Measurements from ENCODE around the gene CD109.

The CD109 gene

DNA sequence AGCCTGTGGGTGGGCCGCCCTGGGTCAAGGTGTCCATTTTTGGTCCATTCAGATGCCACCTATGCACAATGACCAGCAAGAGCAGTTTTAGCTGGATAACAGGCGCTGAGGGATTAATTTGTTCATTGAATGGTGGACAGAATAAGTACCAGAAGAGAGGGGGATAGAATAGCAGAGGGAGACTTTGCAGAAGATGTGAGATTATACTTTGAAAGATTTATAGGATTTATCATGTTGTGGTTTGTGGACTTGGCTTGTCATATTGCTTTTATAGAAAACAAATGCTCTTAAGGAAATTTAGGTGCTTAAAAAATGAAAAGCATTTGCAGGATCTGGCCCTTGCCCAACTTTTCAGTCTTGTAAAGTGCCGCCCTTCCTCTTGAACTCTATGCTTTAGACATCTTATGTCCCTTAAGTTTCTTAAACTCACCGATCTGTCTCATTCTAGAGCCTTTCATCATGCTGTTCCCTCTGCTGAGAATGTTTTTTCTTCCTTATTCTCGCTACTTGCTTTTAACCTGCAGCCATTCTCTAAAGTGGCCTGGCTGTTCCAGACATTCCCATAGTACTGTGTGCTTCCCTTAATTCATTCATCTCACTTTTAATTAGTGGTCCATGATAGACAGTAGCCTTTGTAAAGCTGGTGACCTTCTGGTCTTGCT, 42.5 kb downstream of the CD109 start:
- no peak for TF ChIP-seq POLR2A (IDR thresholded peaks at IDR 0.05; ENCODE audit: extremely low read depth, insufficient read length)
- TF ChIP-seq, protein P1, sequence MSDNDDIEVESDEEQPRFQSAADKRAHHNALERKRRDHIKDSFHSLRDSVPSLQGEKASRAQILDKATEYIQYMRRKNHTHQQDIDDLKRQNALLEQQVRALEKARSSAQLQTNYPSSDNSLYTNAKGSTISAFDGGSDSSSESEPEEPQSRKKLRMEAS (IDR thresholded peaks at IDR 0.05; ENCODE audit: low read depth, low read length) = no peak
- TF ChIP-seq MYC (IDR thresholded peaks at IDR 0.05; ENCODE audit: low read depth, low read length) = no peak
- TF ChIP-seq, protein P2, sequence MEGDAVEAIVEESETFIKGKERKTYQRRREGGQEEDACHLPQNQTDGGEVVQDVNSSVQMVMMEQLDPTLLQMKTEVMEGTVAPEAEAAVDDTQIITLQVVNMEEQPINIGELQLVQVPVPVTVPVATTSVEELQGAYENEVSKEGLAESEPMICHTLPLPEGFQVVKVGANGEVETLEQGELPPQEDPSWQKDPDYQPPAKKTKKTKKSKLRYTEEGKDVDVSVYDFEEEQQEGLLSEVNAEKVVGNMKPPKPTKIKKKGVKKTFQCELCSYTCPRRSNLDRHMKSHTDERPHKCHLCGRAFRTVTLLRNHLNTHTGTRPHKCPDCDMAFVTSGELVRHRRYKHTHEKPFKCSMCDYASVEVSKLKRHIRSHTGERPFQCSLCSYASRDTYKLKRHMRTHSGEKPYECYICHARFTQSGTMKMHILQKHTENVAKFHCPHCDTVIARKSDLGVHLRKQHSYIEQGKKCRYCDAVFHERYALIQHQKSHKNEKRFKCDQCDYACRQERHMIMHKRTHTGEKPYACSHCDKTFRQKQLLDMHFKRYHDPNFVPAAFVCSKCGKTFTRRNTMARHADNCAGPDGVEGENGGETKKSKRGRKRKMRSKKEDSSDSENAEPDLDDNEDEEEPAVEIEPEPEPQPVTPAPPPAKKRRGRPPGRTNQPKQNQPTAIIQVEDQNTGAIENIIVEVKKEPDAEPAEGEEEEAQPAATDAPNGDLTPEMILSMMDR (IDR thresholded peaks at IDR 0.05; ENCODE audit: low read depth, low read length) = no peak
- no peak overlapping the region for H3K4me3 ChIP-seq (ENCODE audit: low read depth, low read length)
- DNase-seq (ENCODE audit: low read depth) = no peak

DNA sequence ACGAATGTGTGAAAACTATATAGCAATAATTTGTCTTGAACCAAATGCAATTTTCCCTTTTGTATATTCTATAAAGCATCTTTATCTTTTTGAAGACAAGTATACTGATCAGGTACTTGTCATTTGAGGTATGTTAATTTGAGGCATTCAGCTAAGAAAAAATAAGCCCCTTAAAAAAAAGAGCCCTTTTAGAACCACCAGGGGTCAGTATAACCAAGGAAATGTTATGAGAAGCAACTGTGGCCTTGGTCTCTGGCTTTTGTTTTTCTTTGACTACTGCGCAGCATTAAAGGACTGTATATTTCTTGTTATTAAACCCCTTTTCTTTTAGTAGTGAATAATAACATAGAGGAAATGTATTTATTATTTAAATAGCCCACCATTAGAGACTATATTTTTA, 43.1 kb downstream of the CD109 start:
- no peak overlapping the region for H3K4me3 ChIP-seq (ENCODE audit: low read depth, low read length)
- peak; percentile 71 for DNase-seq (ENCODE audit: low read depth)
- TF ChIP-seq, protein P1 (IDR thresholded peaks at IDR 0.05; ENCODE audit: low read depth, low read length) = no peak
- TF ChIP-seq, protein P2 (IDR thresholded peaks at IDR 0.05; ENCODE audit: low read depth, low read length) = peak; percentile 61

GRCh38 chr6:73742433-73742832, 46.4 kb downstream of the CD109 start:
- no peak for DNase-seq (ENCODE audit: low read depth)
- H3K4me3 ChIP-seq (ENCODE audit: low read depth, low read length) = no peak overlapping the region
- TF ChIP-seq, protein P2 (IDR thresholded peaks at IDR 0.05; ENCODE audit: low read depth, low read length) = no peak
- TF ChIP-seq POLR2A (IDR thresholded peaks at IDR 0.05; ENCODE audit: extremely low read depth, insufficient read length) = no peak
- TF ChIP-seq, protein P1 (IDR thresholded peaks at IDR 0.05; ENCODE audit: low read depth, low read length) = no peak
- no peak for TF ChIP-seq MYC (IDR thresholded peaks at IDR 0.05; ENCODE audit: low read depth, low read length)

DNA sequence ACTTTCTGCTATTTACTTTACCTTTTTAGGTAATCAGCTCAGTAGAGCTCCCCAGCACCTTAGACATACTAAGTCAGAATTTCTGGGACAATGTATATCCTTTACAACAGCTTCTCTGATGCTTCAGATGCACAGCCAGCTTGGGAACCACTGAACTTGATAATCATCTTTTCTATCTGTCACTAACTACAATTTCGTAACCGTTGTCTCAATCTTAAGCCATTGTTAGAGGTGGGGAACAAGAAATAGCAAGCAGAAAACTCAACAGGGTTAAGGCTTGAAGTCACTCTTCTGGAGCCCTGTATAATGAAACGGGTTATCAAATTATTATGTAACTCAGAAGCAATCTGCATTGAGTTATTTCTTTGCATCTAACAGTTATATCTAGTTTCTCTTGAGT, 47.1 kb downstream of the CD109 start:
- no peak for DNase-seq (ENCODE audit: low read depth)
- no peak overlapping the region for H3K4me3 ChIP-seq (ENCODE audit: low read depth, low read length)
- TF ChIP-seq, protein P1 (IDR thresholded peaks at IDR 0.05; ENCODE audit: low read depth, low read length) = no peak
- TF ChIP-seq, protein P2 (IDR thresholded peaks at IDR 0.05; ENCODE audit: low read depth, low read length) = no peak
- TF ChIP-seq POLR2A (IDR thresholded peaks at IDR 0.05; ENCODE audit: extremely low read depth, insufficient read length) = no peak
- TF ChIP-seq MYC (IDR thresholded peaks at IDR 0.05; ENCODE audit: low read depth, low read length) = no peak

GRCh38 chr6:73743556-73743955, 47.6 kb downstream of the CD109 start:
- no peak for DNase-seq (ENCODE audit: low read depth)
- TF ChIP-seq POLR2A (IDR thresholded peaks at IDR 0.05; ENCODE audit: extremely low read depth, insufficient read length) (no peak), MYC (IDR thresholded peaks at IDR 0.05; ENCODE audit: low read depth, low read length) (no peak)
- TF ChIP-seq, protein P2 (IDR thresholded peaks at IDR 0.05; ENCODE audit: low read depth, low read length) = no peak
- TF ChIP-seq, protein P1 (IDR thresholded peaks at IDR 0.05; ENCODE audit: low read depth, low read length) = no peak
- H3K4me3 ChIP-seq (ENCODE audit: low read depth, low read length) = no peak overlapping the region

Measured in NB4 (cell line).